WI38 (cell line): ENCODE results near the gene NTSR1.

Experiments
- H3K4me3 ChIP-seq: 2 replicates; pipeline ENCODE4 v1.5.1; 2011; ENCODE audit warnings: low read depth, mild to moderate bottlenecking, control low read depth, low read length
- TF ChIP-seq, protein P1 (sequence below): IDR thresholded peaks from 2 replicates; pipeline ENCODE4 v1.5.1; 2012; ENCODE audit warnings: low read depth, mild to moderate bottlenecking, control low read depth, low read length

NTSR1 gene

DNA sequence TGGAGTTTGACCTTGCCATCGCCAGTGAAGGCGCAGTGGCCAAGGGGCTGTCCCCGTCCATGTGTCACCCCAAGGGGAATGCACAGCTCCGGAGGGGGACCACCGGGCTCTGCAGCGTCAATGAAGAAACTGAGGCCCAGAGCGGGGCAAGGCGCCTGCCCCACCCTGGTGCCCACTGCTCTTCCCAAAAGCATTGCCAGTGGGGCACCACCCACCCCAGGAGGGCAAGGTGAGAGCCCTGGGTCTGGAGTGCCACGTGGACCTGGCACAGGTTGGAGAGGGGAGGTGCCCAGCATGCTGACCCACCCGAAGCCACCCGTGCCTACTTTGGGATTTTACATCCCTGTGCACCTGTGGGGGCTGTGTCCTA lies 8.3 kb downstream of the NTSR1 start:
- TF ChIP-seq, protein P1, sequence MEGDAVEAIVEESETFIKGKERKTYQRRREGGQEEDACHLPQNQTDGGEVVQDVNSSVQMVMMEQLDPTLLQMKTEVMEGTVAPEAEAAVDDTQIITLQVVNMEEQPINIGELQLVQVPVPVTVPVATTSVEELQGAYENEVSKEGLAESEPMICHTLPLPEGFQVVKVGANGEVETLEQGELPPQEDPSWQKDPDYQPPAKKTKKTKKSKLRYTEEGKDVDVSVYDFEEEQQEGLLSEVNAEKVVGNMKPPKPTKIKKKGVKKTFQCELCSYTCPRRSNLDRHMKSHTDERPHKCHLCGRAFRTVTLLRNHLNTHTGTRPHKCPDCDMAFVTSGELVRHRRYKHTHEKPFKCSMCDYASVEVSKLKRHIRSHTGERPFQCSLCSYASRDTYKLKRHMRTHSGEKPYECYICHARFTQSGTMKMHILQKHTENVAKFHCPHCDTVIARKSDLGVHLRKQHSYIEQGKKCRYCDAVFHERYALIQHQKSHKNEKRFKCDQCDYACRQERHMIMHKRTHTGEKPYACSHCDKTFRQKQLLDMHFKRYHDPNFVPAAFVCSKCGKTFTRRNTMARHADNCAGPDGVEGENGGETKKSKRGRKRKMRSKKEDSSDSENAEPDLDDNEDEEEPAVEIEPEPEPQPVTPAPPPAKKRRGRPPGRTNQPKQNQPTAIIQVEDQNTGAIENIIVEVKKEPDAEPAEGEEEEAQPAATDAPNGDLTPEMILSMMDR, result no peak
- no peak overlapping the region for H3K4me3 ChIP-seq

GRCh38 chr20:62717933-62718332 lies 9.3 kb downstream of the NTSR1 start:
- TF ChIP-seq, protein P1, result no peak

GRCh38 chr20:62718546-62718945 lies 9.9 kb downstream of the NTSR1 start:
- no peak overlapping the region for H3K4me3 ChIP-seq
- TF ChIP-seq, protein P1, result no peak

More at GRCh38 chr20:62717933-62718332, 9.3 kb downstream of the NTSR1 start:
- H3K4me3 ChIP-seq, result no peak overlapping the region

GRCh38 chr20:62719250-62719935 lies 10.8 kb downstream of the NTSR1 start:
- TF ChIP-seq, protein P1, result no peak
- H3K4me3 ChIP-seq, result no peak overlapping the region

GRCh38 chr20:62721511-62722370 lies 13.1 kb downstream of the NTSR1 start:
- TF ChIP-seq, protein P1, result no peak
- H3K4me3 ChIP-seq, result no peak overlapping the region

DNA sequence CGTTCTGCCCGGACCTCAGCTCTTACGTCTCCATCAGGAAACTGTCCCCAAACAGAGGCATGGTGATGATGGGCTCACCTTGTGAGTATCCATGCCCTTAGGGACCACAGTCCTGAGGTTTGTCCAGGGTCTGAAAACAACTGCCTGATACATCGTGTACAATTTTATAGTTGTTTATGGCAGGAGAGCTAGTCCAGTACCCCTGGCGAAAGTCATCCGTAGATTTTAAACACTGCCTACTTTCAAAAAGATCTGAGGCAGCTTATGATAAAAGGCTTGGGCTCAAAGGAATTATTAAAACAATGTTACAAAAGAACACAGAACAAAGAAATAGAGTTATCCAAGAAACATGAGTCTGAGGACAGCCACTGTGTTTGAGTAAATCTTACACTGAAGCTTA lies 14.0 kb downstream of the NTSR1 start:
- TF ChIP-seq, protein P1, result no peak
- H3K4me3 ChIP-seq, result no peak overlapping the region

DNA sequence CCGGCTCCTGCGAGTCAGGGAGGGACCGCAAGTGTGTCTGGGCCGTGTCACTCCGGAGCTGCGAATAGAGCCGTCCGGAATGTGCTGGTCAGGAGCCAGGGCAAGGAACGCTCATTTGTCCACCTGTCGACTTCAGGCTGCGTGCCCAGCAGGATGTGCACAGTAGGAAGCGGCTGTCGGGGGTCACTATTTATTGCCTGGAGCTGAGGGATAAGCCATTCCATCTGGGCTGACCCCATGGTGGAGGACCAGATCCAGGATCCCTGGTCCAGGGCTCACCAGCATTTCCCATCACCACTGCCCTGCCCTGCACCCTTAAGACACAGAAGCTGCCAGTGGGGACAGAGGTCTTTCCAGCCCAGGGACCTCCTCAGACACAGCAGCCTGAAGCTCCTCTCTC lies 14.7 kb downstream of the NTSR1 start:
- TF ChIP-seq, protein P1, result no peak

More for the DNA sequence above, 14.7 kb downstream of the NTSR1 start:
- H3K4me3 ChIP-seq, result no peak overlapping the region
